HepG2 (cell line): ENCODE results near the gene DSG2. TPM values are rescaled to one million over a fixed set of nuclear protein-coding genes. Genes with fewer than 3 reads are reported as not detected.

Source experiments
- AKAP8 ChIP-seq: sonication (generic); formaldehyde crosslinking; IDR thresholded peaks from 2 replicates; pipeline ENCODE4 v1.5.1; 2020; ENCODE audit warnings: mild to moderate bottlenecking, missing genetic modification reagents
- HIVEP1 ChIP-seq: sonication (generic); formaldehyde crosslinking; IDR thresholded peaks from 2 replicates; pipeline ENCODE4 v1.4.0; 2020; ENCODE audit warnings: mild to moderate bottlenecking, missing genetic modification reagents
- KMT2A ChIP-seq: sonication (generic); formaldehyde crosslinking; IDR thresholded peaks from 2 replicates; pipeline ENCODE4 v1.4.0; 2020; ENCODE audit warnings: missing genetic modification reagents
- MED1 ChIP-seq: sonication (generic); formaldehyde crosslinking; IDR thresholded peaks from 2 replicates; pipeline ENCODE4 v1.4.0; 2020; ENCODE audit warnings: missing genetic modification reagents
- SSRP1 ChIP-seq: IDR thresholded peaks from 2 replicates; pipeline ENCODE4 v1.6.1; 2016; ENCODE audit warnings: control low read depth
- TBX3 ChIP-seq: fragments of 450-650 bp; IDR thresholded peaks from 2 replicates; pipeline ENCODE4 v1.6.1; 2017; ENCODE audit warnings: antibody characterized with exemption, mild to moderate bottlenecking, inconsistent platforms, borderline replicate concordance
- TSC22D2 ChIP-seq: sonication (generic); formaldehyde crosslinking; IDR thresholded peaks from 2 replicates; pipeline ENCODE4 v1.5.1; 2020; ENCODE audit warnings: missing genetic modification reagents, mild to moderate bottlenecking, borderline replicate concordance
- ZKSCAN8 ChIP-seq: IDR thresholded peaks from 2 replicates; pipeline ENCODE4 v1.6.1; 2016; ENCODE audit warnings: borderline replicate concordance, missing genetic modification reagents, missing compliant biosample characterization
- ZNF33A ChIP-seq: sonication (generic); formaldehyde crosslinking; IDR thresholded peaks from 2 replicates; pipeline ENCODE4 v1.5.1; 2020; ENCODE audit warnings: missing genetic modification reagents, mild to moderate bottlenecking, moderate library complexity, borderline replicate concordance
- ZNF883 ChIP-seq: sonication (generic); formaldehyde crosslinking; IDR thresholded peaks from 2 replicates; pipeline ENCODE4 v1.5.1; 2020; ENCODE audit warnings: mild to moderate bottlenecking, missing genetic modification reagents; ENCODE audit errors: not compliant biosample characterization
- polyA plus RNA-seq, 8 experiments: library from polyadenylated mRNA; depleted of rRNA in 3 of 8; stranded (reverse) in 7 of 8; unstranded in 1 of 8; fragments of >200 nt; fragmentation: Illumina TruSeq in 4 of 8; extraction: Trizol in 4 of 8; gene quantifications; 2 replicates each; pipeline versions ENCODE4 v1.2.1 to v1.2.3, GENCODE V29; 2011 to 2016; ENCODE audit warnings: low read depth in 4 of 8, missing spikeins in 1 of 8, mixed read lengths in 1 of 8; ENCODE audit not compliant: insufficient read depth in 1 of 8
- total RNA-seq, 5 experiments: library from RNA; depleted of rRNA; stranded (reverse); fragments of >200 nt; fragmentation: Illumina TruSeq; extraction: Trizol; gene quantifications; 2 replicates each; pipeline ENCODE4 v1.2.3, GENCODE V29; 2016; ENCODE audit warnings: low read depth in 1 of 5
- TF ChIP-seq, protein P1 (sequence below): sonication (generic); formaldehyde crosslinking; IDR thresholded peaks from 2 replicates; pipeline ENCODE4 v1.4.0; 2020; ENCODE audit warnings: missing genetic modification reagents
- TF ChIP-seq, protein P2 (sequence below): sonication (generic); formaldehyde crosslinking; IDR thresholded peaks from 2 replicates; pipeline ENCODE4 v1.4.0; 2020; ENCODE audit warnings: missing genetic modification reagents
- TF ChIP-seq, protein P3 (sequence below): sonication (generic); formaldehyde crosslinking; IDR thresholded peaks from 2 replicates; pipeline ENCODE4 v1.5.0; 2020; ENCODE audit warnings: missing genetic modification reagents
- TF ChIP-seq, protein P4 (sequence below): sonication (generic); formaldehyde crosslinking; IDR thresholded peaks from 2 replicates; pipeline ENCODE4 v1.4.0; 2020; ENCODE audit warnings: mild to moderate bottlenecking, missing genetic modification reagents
- TF ChIP-seq, protein P5 (sequence below): sonication (generic); formaldehyde crosslinking; IDR thresholded peaks from 2 replicates; pipeline ENCODE4 v1.4.0; 2020; ENCODE audit warnings: mild to moderate bottlenecking, missing genetic modification reagents

Gene DSG2
- total and polyA plus RNA-seq, 2 of the 13 experiments (the other 11 are each of a cell fraction or from before 2014, with no cell fraction given), result 23.3 to 66.7 TPM

GRCh38 chr18:31558567-31558966, 60.6 kb downstream of the DSG2 start (continued):
- TF ChIP-seq, protein P1, sequence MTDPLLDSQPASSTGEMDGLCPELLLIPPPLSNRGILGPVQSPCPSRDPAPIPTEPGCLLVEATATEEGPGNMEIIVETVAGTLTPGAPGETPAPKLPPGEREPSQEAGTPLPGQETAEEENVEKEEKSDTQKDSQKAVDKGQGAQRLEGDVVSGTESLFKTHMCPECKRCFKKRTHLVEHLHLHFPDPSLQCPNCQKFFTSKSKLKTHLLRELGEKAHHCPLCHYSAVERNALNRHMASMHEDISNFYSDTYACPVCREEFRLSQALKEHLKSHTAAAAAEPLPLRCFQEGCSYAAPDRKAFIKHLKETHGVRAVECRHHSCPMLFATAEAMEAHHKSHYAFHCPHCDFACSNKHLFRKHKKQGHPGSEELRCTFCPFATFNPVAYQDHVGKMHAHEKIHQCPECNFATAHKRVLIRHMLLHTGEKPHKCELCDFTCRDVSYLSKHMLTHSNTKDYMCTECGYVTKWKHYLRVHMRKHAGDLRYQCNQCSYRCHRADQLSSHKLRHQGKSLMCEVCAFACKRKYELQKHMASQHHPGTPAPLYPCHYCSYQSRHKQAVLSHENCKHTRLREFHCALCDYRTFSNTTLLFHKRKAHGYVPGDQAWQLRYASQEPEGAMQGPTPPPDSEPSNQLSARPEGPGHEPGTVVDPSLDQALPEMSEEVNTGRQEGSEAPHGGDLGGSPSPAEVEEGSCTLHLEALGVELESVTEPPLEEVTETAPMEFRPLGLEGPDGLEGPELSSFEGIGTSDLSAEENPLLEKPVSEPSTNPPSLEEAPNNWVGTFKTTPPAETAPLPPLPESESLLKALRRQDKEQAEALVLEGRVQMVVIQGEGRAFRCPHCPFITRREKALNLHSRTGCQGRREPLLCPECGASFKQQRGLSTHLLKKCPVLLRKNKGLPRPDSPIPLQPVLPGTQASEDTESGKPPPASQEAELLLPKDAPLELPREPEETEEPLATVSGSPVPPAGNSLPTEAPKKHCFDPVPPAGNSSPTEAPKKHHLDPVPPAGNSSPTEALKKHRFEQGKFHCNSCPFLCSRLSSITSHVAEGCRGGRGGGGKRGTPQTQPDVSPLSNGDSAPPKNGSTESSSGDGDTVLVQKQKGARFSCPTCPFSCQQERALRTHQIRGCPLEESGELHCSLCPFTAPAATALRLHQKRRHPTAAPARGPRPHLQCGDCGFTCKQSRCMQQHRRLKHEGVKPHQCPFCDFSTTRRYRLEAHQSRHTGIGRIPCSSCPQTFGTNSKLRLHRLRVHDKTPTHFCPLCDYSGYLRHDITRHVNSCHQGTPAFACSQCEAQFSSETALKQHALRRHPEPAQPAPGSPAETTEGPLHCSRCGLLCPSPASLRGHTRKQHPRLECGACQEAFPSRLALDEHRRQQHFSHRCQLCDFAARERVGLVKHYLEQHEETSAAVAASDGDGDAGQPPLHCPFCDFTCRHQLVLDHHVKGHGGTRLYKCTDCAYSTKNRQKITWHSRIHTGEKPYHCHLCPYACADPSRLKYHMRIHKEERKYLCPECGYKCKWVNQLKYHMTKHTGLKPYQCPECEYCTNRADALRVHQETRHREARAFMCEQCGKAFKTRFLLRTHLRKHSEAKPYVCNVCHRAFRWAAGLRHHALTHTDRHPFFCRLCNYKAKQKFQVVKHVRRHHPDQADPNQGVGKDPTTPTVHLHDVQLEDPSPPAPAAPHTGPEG (CRISPR knock-in tag), result no peak
- TF ChIP-seq, protein P2, sequence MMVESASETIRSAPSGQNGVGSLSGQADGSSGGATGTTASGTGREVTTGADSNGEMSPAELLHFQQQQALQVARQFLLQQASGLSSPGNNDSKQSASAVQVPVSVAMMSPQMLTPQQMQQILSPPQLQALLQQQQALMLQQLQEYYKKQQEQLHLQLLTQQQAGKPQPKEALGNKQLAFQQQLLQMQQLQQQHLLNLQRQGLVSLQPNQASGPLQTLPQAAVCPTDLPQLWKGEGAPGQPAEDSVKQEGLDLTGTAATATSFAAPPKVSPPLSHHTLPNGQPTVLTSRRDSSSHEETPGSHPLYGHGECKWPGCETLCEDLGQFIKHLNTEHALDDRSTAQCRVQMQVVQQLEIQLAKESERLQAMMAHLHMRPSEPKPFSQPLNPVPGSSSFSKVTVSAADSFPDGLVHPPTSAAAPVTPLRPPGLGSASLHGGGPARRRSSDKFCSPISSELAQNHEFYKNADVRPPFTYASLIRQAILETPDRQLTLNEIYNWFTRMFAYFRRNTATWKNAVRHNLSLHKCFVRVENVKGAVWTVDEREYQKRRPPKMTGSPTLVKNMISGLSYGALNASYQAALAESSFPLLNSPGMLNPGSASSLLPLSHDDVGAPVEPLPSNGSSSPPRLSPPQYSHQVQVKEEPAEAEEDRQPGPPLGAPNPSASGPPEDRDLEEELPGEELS, result peak; percentile 87
- TF ChIP-seq, protein P3, sequence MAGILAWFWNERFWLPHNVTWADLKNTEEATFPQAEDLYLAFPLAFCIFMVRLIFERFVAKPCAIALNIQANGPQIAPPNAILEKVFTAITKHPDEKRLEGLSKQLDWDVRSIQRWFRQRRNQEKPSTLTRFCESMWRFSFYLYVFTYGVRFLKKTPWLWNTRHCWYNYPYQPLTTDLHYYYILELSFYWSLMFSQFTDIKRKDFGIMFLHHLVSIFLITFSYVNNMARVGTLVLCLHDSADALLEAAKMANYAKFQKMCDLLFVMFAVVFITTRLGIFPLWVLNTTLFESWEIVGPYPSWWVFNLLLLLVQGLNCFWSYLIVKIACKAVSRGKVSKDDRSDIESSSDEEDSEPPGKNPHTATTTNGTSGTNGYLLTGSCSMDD (CRISPR knock-in tag), result no peak
- TF ChIP-seq MED1 (CRISPR knock-in tag) (peak; percentile 74), SSRP1 (CRISPR knock-in tag) (no peak), TSC22D2 (CRISPR knock-in tag) (no peak), ZNF33A (CRISPR knock-in tag) (no peak), AKAP8 (no peak), HIVEP1 (CRISPR knock-in tag) (no peak), KMT2A (CRISPR knock-in tag) (no peak), ZKSCAN8 (CRISPR knock-in tag) (no peak; the same call in 1 of the 2 replicates), TBX3 (no peak), ZNF883 (CRISPR knock-in tag) (no peak)
- TF ChIP-seq, protein P4, sequence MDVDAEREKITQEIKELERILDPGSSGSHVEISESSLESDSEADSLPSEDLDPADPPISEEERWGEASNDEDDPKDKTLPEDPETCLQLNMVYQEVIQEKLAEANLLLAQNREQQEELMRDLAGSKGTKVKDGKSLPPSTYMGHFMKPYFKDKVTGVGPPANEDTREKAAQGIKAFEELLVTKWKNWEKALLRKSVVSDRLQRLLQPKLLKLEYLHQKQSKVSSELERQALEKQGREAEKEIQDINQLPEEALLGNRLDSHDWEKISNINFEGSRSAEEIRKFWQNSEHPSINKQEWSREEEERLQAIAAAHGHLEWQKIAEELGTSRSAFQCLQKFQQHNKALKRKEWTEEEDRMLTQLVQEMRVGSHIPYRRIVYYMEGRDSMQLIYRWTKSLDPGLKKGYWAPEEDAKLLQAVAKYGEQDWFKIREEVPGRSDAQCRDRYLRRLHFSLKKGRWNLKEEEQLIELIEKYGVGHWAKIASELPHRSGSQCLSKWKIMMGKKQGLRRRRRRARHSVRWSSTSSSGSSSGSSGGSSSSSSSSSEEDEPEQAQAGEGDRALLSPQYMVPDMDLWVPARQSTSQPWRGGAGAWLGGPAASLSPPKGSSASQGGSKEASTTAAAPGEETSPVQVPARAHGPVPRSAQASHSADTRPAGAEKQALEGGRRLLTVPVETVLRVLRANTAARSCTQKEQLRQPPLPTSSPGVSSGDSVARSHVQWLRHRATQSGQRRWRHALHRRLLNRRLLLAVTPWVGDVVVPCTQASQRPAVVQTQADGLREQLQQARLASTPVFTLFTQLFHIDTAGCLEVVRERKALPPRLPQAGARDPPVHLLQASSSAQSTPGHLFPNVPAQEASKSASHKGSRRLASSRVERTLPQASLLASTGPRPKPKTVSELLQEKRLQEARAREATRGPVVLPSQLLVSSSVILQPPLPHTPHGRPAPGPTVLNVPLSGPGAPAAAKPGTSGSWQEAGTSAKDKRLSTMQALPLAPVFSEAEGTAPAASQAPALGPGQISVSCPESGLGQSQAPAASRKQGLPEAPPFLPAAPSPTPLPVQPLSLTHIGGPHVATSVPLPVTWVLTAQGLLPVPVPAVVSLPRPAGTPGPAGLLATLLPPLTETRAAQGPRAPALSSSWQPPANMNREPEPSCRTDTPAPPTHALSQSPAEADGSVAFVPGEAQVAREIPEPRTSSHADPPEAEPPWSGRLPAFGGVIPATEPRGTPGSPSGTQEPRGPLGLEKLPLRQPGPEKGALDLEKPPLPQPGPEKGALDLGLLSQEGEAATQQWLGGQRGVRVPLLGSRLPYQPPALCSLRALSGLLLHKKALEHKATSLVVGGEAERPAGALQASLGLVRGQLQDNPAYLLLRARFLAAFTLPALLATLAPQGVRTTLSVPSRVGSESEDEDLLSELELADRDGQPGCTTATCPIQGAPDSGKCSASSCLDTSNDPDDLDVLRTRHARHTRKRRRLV (CRISPR knock-in tag), result no peak
- TF ChIP-seq, protein P5, sequence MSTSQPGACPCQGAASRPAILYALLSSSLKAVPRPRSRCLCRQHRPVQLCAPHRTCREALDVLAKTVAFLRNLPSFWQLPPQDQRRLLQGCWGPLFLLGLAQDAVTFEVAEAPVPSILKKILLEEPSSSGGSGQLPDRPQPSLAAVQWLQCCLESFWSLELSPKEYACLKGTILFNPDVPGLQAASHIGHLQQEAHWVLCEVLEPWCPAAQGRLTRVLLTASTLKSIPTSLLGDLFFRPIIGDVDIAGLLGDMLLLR (CRISPR knock-in tag), result no peak
